K562 (cell line): ENCODE results near the gene DNASE1L1. TPM values are rescaled to one million over a fixed set of nuclear protein-coding genes. Genes with fewer than 3 reads are reported as not detected.
A peak's percentile ranks its signal among the peaks of the same experiment; 100 is the strongest.

Experiments used
- ATF1 ChIP-seq, 2 experiments: fragments of 450-650 bp in 1 of 2; IDR thresholded peaks; 2 replicates each; pipeline ENCODE4 v1.6.1; 2016; ENCODE audit warnings: missing compliant biosample characterization in 1 of 2, missing genetic modification characterization in 1 of 2
- DMBX1 ChIP-seq: fragments of 250-450 bp; sonication (Bioruptor Pico); IDR thresholded peaks from 2 replicates; pipeline ENCODE4 v1.8.0; 2022; ENCODE audit warnings: inconsistent platforms, mild to moderate bottlenecking, moderate library complexity, borderline replicate concordance
- GATAD2B ChIP-seq: fragments of 450-650 bp; IDR thresholded peaks from 2 replicates; pipeline ENCODE4 v1.6.1; 2017; ENCODE audit warnings: mild to moderate bottlenecking, borderline replicate concordance
- HCFC1 ChIP-seq: IDR thresholded peaks from 2 replicates; pipeline ENCODE4 v1.6.1; 2012; ENCODE audit warnings: low read depth, low read length, improper control_type of control experiment
- HOMEZ ChIP-seq: fragments of 250-450 bp; sonication (Bioruptor Pico); IDR thresholded peaks from 2 replicates; pipeline ENCODE4 v1.4.0; 2020; ENCODE audit warnings: mild to moderate bottlenecking, moderate library complexity
- IRF1 ChIP-seq: sonication (generic); formaldehyde crosslinking; IDR thresholded peaks from 2 replicates; pipeline ENCODE4 v1.8.0; 2022; ENCODE audit warnings: missing genetic modification reagents, mild to moderate bottlenecking, borderline replicate concordance
- KDM4B ChIP-seq, 2 experiments: fragments of 450-650 bp in 1 of 2; sonication (generic) in 1 of 2; IDR thresholded peaks; 2 replicates each; pipeline ENCODE4 v1.6.1; 2016 to 2017; ENCODE audit warnings: borderline replicate concordance in 2 of 2, antibody characterized with exemption in 1 of 2, low read depth in 1 of 2, mild to moderate bottlenecking in 1 of 2
- NUFIP1 ChIP-seq: fragments of 450-650 bp; IDR thresholded peaks from 2 replicates; pipeline ENCODE4 v1.6.1; 2018; ENCODE audit not compliant: partially characterized antibody
- POLR3A ChIP-seq: IDR thresholded peaks from 2 replicates; pipeline ENCODE4 v1.6.1; 2011; ENCODE audit warnings: borderline replicate concordance, mild to moderate bottlenecking, moderate library complexity; ENCODE audit not compliant: insufficient read length, insufficient read depth; ENCODE audit errors: extremely low read depth
- PPARD ChIP-seq: fragments of 250-450 bp; sonication (Bioruptor Pico); IDR thresholded peaks from 2 replicates; pipeline ENCODE4 v1.8.0; 2022; ENCODE audit warnings: inconsistent platforms, mild to moderate bottlenecking, moderate library complexity
- RB1 ChIP-seq: fragments of 450-650 bp; IDR thresholded peaks from 2 replicates; pipeline ENCODE4 v1.6.1; 2017; ENCODE audit warnings: low read depth, mild to moderate bottlenecking
- RBM22 ChIP-seq: fragments of 200-400 bp; formaldehyde crosslinking; IDR thresholded peaks from 2 replicates; pipeline ENCODE4 v1.6.1; 2018; ENCODE audit warnings: low read length, low read depth; ENCODE audit not compliant: poor library complexity, severe bottlenecking
- SIRT6 ChIP-seq: IDR thresholded peaks from one replicate; pipeline ENCODE4 v1.6.1; 2012; ENCODE audit warnings: low read depth, mild to moderate bottlenecking, control low read depth, inconsistent platforms, low read length, moderate library complexity
- SLC30A9 ChIP-seq: fragments of 250-450 bp; sonication (Bioruptor Pico); IDR thresholded peaks from 2 replicates; pipeline ENCODE4 v1.8.0; 2022; ENCODE audit warnings: mild to moderate bottlenecking, moderate library complexity
- U2AF2 ChIP-seq: fragments of 200-400 bp; formaldehyde crosslinking; optimal IDR thresholded peaks from 2 replicates; pipeline ENCODE3; 2017; ENCODE audit warnings: low read depth, mild to moderate bottlenecking, low read length
- ZNF274 ChIP-seq: IDR thresholded peaks from 2 replicates; pipeline ENCODE4 v1.6.1; 2011; ENCODE audit warnings: low read depth, mild to moderate bottlenecking, low read length, moderate library complexity, borderline replicate concordance
- ZNF347 ChIP-seq: fragments of 450-650 bp; formaldehyde crosslinking; IDR thresholded peaks from 2 replicates; pipeline ENCODE4 v1.4.0; 2020; ENCODE audit warnings: low read depth, mild to moderate bottlenecking, moderate library complexity
- ZNF507 ChIP-seq: conservative IDR thresholded peaks from 2 replicates; pipeline ENCODE4 v1.6.1; 2017; ENCODE audit warnings: missing genetic modification characterization, missing compliant biosample characterization
- ZZZ3 ChIP-seq: fragments of 450-650 bp; IDR thresholded peaks from 2 replicates; pipeline ENCODE4 v1.6.1; 2016; ENCODE audit warnings: antibody characterized with exemption, mild to moderate bottlenecking, moderate library complexity
- polyA plus RNA-seq, 8 experiments: library from polyadenylated mRNA; depleted of rRNA in 4 of 8; stranded (reverse) in 5 of 8; unstranded in 3 of 8; fragments of >200 nt; fragmentation: Nextera tagmentation in 2 of 8; fragmentation: Illumina TruSeq in 1 of 8; extraction: Ambion mirVana in 2 of 8; extraction: Trizol in 1 of 8; gene quantifications; 2 replicates each; pipeline versions ENCODE4 v1.2.1 to v1.2.3, GENCODE V29; 2011 to 2014; ENCODE audit warnings: inconsistent platforms in 1 of 8, missing spikeins in 1 of 8
- total RNA-seq, 7 experiments: library from RNA; depleted of rRNA in 6 of 7; stranded (reverse); fragments of >200 nt in 6 of 7; fragmentation: Illumina TruSeq in 2 of 7; extraction: Trizol in 2 of 7; gene quantifications; 2 replicates each; pipeline versions ENCODE4 v1.2.1 to v1.2.3, GENCODE V29; 2011 to 2021; ENCODE audit warnings: low replicate concordance in 1 of 7
- TF ChIP-seq, protein P1 (sequence below): sonication (generic); formaldehyde crosslinking; IDR thresholded peaks from 2 replicates; pipeline ENCODE4 v1.9.0; 2022; ENCODE audit warnings: mild to moderate bottlenecking, missing genetic modification reagents
- TF ChIP-seq, protein P2 (sequence below): fragments of 250-450 bp; sonication (Bioruptor Pico); IDR thresholded peaks from 2 replicates; pipeline ENCODE4 v1.4.0; 2020; ENCODE audit warnings: mild to moderate bottlenecking, moderate library complexity

DNASE1L1 gene
- total and polyA plus RNA-seq, 9 of the 15 experiments (the other 6 are each of a cell fraction or from before 2014, with no cell fraction given), result 0.73 to 12.6 (median 7.9) TPM

DNA sequence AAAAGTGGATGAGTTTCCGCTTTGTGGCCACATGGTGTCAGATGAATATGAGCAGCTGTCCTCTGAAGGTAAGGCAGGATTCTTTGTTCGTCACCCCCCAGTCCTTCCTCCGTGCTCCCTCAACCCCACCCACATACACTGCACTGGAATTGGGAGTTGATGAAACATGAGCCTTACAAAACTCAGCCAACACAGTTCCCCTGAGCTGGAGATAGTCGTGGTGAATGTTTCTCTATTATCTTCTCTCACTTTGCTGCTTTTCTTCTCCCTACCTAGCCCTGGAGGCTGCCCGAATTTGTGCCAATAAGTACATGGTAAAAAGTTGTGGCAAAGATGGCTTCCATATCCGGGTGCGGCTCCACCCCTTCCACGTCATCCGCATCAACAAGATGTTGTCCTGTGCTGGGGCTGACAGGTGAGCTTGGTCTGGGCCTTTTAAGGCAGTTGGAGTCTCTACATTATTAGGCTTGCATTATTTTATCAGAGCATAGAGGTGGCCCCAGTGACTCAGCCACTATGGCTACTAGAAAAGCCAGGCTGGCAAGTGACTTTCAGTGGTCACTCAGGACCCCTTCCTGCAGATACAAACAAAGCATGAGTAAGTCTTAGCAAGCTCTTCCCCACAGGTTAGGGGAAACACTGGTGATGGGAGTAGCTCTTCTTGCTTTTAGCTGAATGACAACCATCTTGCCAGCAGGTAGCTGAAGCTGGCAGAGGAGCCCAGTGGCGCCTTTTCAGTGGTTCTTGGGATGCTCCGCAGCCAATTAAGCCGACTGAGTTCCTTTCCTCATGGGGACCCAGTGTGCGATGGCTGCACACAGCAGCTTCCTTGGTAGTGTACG, 9.3 kb downstream of the DNASE1L1 start (continued):
- TF ChIP-seq SLC30A9 (CRISPR knock-in tag), result no peak
- TF ChIP-seq ZNF347 (CRISPR knock-in tag), result no peak
- TF ChIP-seq RB1, result no peak
- no peak for TF ChIP-seq HOMEZ (CRISPR knock-in tag)
- TF ChIP-seq ZNF274, result no peak
- TF ChIP-seq SIRT6, result no peak
- TF ChIP-seq ZNF507, result no peak
- no peak for TF ChIP-seq IRF1 (CRISPR knock-in tag)
- TF ChIP-seq DMBX1 (CRISPR knock-in tag), result no peak
- TF ChIP-seq GATAD2B, result no peak
- TF ChIP-seq, protein P1, sequence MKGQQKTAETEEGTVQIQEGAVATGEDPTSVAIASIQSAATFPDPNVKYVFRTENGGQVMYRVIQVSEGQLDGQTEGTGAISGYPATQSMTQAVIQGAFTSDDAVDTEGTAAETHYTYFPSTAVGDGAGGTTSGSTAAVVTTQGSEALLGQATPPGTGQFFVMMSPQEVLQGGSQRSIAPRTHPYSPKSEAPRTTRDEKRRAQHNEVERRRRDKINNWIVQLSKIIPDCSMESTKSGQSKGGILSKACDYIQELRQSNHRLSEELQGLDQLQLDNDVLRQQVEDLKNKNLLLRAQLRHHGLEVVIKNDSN (CRISPR knock-in tag), result no peak
- no peak for TF ChIP-seq RBM22
- TF ChIP-seq PPARD (CRISPR knock-in tag), result no peak
- TF ChIP-seq U2AF2, result no peak
- no peak for TF ChIP-seq HCFC1
- TF ChIP-seq KDM4B (IDR thresholded peaks at IDR 0.05; ENCODE audit: borderline replicate concordance in 2 of 2, low read depth in 1 of 2), result no peak
- no peak for TF ChIP-seq ZZZ3
- no peak for TF ChIP-seq NUFIP1
- TF ChIP-seq, protein P2, sequence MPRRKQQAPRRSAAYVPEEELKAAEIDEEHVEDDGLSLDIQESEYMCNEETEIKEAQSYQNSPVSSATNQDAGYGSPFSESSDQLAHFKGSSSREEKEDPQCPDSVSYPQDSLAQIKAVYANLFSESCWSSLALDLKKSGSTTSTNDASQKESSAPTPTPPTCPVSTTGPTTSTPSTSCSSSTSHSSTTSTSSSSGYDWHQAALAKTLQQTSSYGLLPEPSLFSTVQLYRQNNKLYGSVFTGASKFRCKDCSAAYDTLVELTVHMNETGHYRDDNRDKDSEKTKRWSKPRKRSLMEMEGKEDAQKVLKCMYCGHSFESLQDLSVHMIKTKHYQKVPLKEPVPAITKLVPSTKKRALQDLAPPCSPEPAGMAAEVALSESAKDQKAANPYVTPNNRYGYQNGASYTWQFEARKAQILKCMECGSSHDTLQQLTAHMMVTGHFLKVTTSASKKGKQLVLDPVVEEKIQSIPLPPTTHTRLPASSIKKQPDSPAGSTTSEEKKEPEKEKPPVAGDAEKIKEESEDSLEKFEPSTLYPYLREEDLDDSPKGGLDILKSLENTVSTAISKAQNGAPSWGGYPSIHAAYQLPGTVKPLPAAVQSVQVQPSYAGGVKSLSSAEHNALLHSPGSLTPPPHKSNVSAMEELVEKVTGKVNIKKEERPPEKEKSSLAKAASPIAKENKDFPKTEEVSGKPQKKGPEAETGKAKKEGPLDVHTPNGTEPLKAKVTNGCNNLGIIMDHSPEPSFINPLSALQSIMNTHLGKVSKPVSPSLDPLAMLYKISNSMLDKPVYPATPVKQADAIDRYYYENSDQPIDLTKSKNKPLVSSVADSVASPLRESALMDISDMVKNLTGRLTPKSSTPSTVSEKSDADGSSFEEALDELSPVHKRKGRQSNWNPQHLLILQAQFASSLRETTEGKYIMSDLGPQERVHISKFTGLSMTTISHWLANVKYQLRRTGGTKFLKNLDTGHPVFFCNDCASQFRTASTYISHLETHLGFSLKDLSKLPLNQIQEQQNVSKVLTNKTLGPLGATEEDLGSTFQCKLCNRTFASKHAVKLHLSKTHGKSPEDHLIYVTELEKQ (CRISPR knock-in tag), result no peak
- TF ChIP-seq POLR3A, result no peak
- TF ChIP-seq ATF1 (CRISPR knock-in tag; IDR thresholded peaks at IDR 0.05), result no peak
- TF ChIP-seq ATF1 (tag; IDR thresholded peaks at IDR 0.05), result peak; percentile 79
